ENCODE data around the gene LRRC7.
"Not testable (repeated sequence)": the region's sequence is repeated elsewhere in the genome, so short reads cannot be mapped to it uniquely, and the experiment has no call there.

The LRRC7 gene

DNA sequence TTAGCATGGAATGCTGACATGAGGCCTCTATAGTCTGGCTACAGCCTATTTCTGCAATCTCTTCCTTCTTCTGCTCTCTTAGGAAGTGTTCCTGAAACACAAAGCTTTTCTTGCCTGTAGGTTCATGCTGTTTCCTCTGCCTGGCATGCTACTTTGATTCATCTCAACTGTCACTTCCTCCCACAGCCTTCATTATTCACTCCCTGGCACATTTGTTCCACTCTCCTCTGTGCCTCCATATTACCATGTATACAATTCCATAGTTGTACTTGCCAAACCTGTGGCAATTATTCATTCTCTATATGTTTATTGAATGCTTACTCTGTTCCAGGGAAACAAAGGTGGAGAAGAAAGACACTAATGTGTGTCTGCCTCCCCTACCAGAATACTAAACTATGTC lies 210.2 kb downstream of the LRRC7 start:
- DNase-seq, result no peak

GRCh38 chr1:69787151-69787550 lies 219.4 kb downstream of the LRRC7 start:
- peak; percentile 1 for DNase-seq

DNA sequence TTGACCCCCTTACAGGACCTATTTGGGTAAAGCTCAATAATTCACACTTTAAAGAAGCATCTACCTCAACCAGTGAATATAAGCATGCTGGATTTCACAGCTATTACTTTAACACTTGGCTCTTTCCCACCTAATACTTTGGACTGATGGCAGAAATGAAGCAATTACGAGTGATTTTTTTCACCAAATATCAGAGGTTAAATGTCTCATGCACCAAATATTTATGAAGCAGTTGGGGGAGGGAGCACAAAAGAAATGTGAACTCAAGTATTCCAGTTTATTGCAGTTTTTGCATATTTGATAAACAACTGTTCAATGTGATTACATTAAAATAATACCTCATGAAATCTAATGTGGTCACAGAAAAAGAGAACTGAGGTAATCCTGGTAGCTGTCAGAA lies 223.6 kb downstream of the LRRC7 start:
- DNase-seq, result no peak

- no peak for DNase-seq
Observed at GRCh38 chr1:69794831-69795230, 227.1 kb downstream of the LRRC7 start.

DNA sequence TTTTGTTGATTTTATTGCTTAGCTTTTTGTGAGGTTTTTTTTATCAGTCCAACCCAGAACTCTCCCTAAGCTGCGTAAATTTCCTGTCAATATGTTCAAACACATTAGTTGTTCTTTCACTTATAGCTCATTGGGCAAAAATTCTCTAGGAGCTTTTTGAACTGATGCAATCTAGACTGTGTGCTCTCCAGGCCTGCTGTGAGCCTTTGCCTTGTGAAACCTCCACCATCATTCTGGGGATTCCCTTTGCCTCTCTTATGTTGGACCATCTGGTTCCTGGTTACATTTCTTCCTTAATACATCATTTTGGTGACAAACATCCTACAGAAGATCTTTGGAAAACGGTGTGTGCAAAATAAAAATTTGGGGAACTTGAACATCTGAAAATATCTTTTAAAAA lies 247.2 kb downstream of the LRRC7 start:
- peak; percentile 21 for DNase-seq

DNA sequence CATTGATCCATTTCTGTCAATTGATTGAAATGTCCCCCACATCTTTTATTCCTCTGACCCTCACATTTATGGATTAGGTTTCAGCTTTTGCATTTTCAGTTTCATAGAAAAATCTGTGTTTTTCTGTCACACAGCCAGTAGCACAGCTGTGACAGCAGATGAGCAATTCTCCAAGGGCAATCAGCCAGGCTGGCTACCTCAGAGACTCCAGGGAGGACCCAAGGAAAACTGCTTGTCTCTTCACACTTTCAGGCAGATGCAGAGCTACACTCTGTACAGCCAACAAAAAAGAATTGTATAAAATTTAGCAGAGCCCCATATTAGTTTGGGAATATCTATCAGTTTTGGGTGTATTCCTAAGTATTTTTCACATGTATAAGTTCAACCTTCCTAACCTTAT lies 257.2 kb downstream of the LRRC7 start:
- DNase-seq, result peak; percentile 1

DNA sequence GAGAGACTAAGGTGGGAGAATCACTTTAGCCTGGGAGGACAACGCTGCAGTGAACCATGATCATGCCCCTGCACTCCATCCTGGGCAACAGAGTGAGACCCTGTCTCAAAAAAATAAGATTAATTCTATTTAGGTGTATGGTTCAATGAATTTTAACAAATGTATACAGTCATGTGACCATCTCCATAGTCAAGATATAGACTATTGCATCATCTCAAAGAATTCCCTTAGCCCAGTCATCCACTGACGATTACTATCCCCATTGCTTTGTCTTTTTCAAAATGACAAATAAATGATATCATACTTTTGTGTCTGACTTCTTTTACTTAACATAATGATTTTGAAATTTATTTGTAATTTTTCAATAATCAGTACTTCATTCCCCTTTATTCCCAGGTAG lies 260.0 kb downstream of the LRRC7 start:
- no peak for DNase-seq

DNA sequence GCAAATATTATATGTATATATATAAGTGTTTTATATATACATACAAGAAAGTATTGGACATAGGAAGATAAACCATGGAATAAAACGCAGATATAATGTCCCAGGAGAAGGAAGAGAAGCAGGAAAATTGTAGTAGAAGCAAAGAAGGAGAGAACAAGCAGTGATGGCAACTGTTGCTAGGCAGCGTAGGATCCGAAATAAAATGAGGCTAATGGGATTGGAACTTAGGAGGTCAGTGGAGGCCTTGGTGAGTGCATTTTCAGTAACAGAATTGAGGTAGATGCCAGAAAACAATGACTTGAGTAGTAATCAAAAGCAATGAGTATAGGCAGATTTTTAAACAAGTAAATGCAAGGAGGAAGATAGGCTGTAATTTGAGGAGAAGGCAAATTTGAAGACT lies 265.8 kb downstream of the LRRC7 start:
- no peak for DNase-seq

GRCh38 chr1:69834336-69834735 lies 266.6 kb downstream of the LRRC7 start:
- DNase-seq, result no peak

GRCh38 chr1:69835955-69836354 lies 268.2 kb downstream of the LRRC7 start:
- DNase-seq, result peak; percentile 37

GRCh38 chr1:69836971-69837636 lies 269.4 kb downstream of the LRRC7 start:
- peak; percentile 2 for DNase-seq

- DNase-seq, result no peak
Observed at GRCh38 chr1:69842326-69842725, 274.6 kb downstream of the LRRC7 start.

DNA sequence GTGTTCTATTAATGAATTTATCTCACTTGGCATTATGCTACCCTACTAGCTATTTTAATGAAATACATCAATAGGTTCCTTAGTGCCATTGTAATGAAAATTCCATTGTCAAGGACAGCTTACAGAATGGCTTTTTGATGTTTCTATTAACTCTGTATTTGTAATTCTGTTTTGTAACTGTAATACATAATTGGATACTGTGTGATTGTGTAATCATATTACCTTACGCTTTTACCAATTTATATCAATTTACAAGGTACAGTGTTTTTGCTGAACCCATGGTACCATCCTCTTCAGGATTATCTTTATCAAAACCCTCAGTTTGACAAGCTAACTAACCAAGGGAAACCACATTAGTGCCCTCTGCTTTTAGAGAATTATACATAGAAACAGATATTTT lies 277.9 kb downstream of the LRRC7 start:
- no peak for DNase-seq

DNA sequence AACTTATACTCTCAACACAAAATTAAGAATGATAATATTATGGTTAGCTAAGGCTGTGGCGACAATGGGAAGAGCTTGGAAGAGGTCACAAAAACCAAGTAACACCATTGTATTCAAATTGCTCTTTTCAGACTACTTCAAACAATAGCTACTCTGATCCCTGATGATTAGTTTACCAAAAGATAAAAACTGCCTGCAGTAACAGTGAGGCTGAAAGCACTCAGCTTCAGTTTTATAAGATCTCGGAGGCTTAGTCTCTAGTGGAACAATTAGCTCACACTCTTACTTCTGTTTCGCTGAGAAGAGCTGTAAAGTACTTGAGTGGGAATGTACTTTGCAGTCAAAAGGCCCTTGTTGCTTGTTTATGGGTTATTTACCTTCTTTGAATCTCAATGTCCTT lies 278.5 kb downstream of the LRRC7 start:
- no peak for DNase-seq

DNA sequence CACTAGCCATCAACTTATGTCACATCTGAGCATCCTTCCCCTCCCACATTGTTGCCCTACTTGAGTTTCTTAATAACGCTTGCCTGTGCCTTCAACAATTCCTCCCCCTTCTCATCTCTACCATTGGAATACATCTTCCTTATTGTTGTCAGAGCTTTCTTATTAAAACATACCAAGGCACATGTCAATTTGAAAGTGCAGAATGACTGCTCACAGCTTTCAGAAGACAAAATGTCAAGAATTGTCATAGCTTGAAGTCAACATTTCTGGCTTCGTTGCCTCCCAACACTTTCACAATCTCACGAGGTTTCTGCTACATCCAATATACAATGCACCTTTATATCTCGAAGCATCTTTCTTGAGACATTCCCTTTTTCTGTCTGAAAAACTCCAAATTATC lies 279.9 kb downstream of the LRRC7 start:
- DNase-seq, result no peak

DNA sequence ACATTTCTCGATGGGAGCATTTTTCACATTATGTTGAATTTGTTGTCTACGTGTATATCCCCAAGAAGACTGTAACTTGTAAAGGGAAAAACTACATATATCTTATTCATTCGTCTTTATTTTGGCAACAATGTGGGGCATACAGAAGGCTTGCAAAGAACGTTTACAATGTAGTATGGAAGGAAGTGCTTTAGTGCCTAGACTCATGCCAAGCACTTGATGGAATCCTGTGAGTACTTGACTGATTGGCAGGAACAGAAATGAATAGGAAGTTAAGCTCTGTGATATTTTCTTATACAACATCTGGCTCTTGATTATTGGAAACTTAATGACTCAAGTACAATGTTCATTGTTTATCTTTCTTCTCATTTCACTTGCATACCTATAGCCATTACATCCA lies 284.4 kb downstream of the LRRC7 start:
- no peak for DNase-seq

GRCh38 chr1:69852706-69853105 lies 285.0 kb downstream of the LRRC7 start:
- no peak for DNase-seq

- DNase-seq, result peak; percentile 42
Observed at GRCh38 chr1:69858534-69858933, 290.8 kb downstream of the LRRC7 start.

GRCh38 chr1:69861641-69862040 lies 293.9 kb downstream of the LRRC7 start:
- DNase-seq, result peak; percentile 34

DNA sequence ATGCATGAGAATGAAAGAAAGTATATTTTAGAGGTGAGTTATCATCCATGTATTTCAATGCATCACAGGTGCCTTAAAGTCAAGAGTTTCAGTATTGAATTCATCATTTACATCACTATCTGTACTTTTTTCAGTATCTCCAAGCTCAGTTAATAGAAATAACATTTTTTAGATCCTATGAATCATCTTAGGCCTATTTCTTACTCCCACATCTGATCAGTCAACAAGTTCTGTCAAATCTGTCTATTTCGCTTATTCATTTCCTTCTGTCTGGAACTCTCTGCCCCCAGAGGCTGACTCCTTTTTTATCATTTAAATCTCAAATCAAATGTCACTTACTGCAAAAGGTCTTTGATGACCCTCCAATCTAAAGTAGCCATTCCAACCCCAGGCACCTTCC lies 295.2 kb downstream of the LRRC7 start:
- no peak for DNase-seq

DNA sequence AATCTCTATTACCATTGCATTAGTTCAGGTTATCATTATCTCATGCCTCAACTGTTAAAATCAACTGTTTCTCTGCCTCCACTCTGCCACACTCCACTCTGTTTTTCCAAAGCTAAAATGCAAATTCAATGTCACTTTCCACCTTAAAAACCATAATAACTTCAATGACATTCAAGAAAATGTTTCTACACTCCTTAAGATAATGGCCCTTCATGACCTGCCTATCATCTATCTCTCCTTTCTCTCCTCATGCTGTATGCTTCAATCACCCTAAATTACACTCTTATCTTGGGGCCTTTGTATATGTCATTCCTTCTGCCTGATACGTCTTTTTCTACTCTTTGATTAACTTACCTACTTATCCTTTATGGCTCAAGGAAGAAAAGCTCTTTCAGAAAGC lies 296.0 kb downstream of the LRRC7 start:
- no peak for DNase-seq

GRCh38 chr1:69871412-69871811 lies 303.7 kb downstream of the LRRC7 start:
- no peak for DNase-seq

- DNase-seq, result no peak
Observed at GRCh38 chr1:69878338-69878737, 310.6 kb downstream of the LRRC7 start.

GRCh38 chr1:69888016-69888415 lies 320.3 kb downstream of the LRRC7 start:
- DNase-seq, result not testable (repeated sequence)

- DNase-seq, result no peak
Observed at GRCh38 chr1:69888657-69889056, 320.9 kb downstream of the LRRC7 start.

Measured in NCI-H69 (cell line).